Naive thymus-derived CD4-positive, alpha-beta T cell (primary cell): ENCODE data around the gene GOLGA1. TPM values are rescaled to one million over a fixed set of nuclear protein-coding genes. Genes with fewer than 3 reads are reported as not detected.

Source experiments
- ATAC-seq: fragments of 150-1000 bp; cut with Tn5 transposase; 2 replicates; pipeline ENCODE4 v1.10.0; 2021; ENCODE audit warnings: mild to moderate bottlenecking, moderate library complexity
- CTCF ChIA-PET: fragments of 350-600 bp; sonication (Branson Sonifier 250); formaldehyde crosslinking; loops from one replicate; lab custom pipeline; 2021; ENCODE audit warnings: antibody characterized with exemption; lab: Charles Lee
- POLR2A ChIA-PET: fragments of 350-600 bp; sonication (Branson Sonifier 250); formaldehyde crosslinking; loops from one replicate; lab custom pipeline; 2021; ENCODE audit warnings: antibody characterized with exemption, inconsistent platforms; lab: Charles Lee
- DNase-seq, 9 donors: peaks; one replicate each; pipeline versions ENCODE4 v3.0.0 to v3.0.0-alpha.2; 2020 to 2022; ENCODE audit warnings: mixed read lengths in 1 of 9
- H3K27ac ChIP-seq: one replicate; pipeline ENCODE4 v1.7.0; 2013; ENCODE audit warnings: mild to moderate bottlenecking, low read depth, low read length, moderate library complexity
- H3K27me3 ChIP-seq, 2 donors: one replicate each; pipeline ENCODE4 v1.7.0; 2013; ENCODE audit warnings: low read length in 2 of 2, mild to moderate bottlenecking in 2 of 2, moderate library complexity in 2 of 2; ENCODE audit not compliant: control insufficient read depth in 2 of 2, insufficient read depth in 2 of 2
- H3K36me3 ChIP-seq, 3 experiments: 1 replicate in 2 of 3; 2 replicates in 1 of 3; pipeline ENCODE4 v1.7.0; 2013; ENCODE audit warnings: low read length in 3 of 3, mild to moderate bottlenecking in 3 of 3, moderate library complexity in 1 of 3; ENCODE audit not compliant: insufficient read depth in 3 of 3, control insufficient read depth in 2 of 3
- H3K4me1 ChIP-seq, 2 donors: one replicate each; pipeline ENCODE4 v1.7.0; 2013; ENCODE audit warnings: low read length in 2 of 2, mild to moderate bottlenecking in 2 of 2, moderate library complexity in 1 of 2; ENCODE audit not compliant: control insufficient read depth in 2 of 2, insufficient read depth in 2 of 2
- H3K4me3 ChIP-seq: 2 replicates; pipeline ENCODE4 v1.7.0; 2013; ENCODE audit warnings: mild to moderate bottlenecking, low read length
- H3K9me3 ChIP-seq, 3 experiments: 1 replicate in 2 of 3; 2 replicates in 1 of 3; pipeline ENCODE4 v1.7.0; 2013; ENCODE audit warnings: low read length in 3 of 3; ENCODE audit not compliant: control insufficient read depth in 2 of 3
- H3K27ac Mint-ChIP-seq, 9 donors: one replicate each; pipeline ENCODE4 v1.8.0; 2020 to 2022; ENCODE audit warnings: mixed read lengths in 9 of 9, mild to moderate bottlenecking in 8 of 9, moderate library complexity in 5 of 9, inconsistent platforms in 2 of 9
- H3K27me3 Mint-ChIP-seq, 5 donors: one replicate each; pipeline ENCODE4 v1.8.0; 2021 to 2022; ENCODE audit warnings: mixed read lengths in 5 of 5, mild to moderate bottlenecking in 1 of 5
- H3K36me3 Mint-ChIP-seq, 5 donors: one replicate each; pipeline ENCODE4 v1.8.0; 2020 to 2022; ENCODE audit warnings: mixed read lengths in 5 of 5, mild to moderate bottlenecking in 3 of 5, inconsistent platforms in 1 of 5
- H3K4me1 Mint-ChIP-seq, 7 donors: one replicate each; pipeline ENCODE4 v1.8.0; 2020 to 2022; ENCODE audit warnings: mixed read lengths in 7 of 7, mild to moderate bottlenecking in 3 of 7, inconsistent platforms in 1 of 7
- H3K4me3 Mint-ChIP-seq, 10 donors: one replicate each; pipeline ENCODE4 v1.8.0; 2020 to 2022; ENCODE audit warnings: mild to moderate bottlenecking in 10 of 10, mixed read lengths in 10 of 10, moderate library complexity in 6 of 10, inconsistent platforms in 2 of 10
- H3K9me3 Mint-ChIP-seq, 11 donors: one replicate each; pipeline ENCODE4 v1.8.0; 2020 to 2022; ENCODE audit warnings: mixed read lengths in 11 of 11, mild to moderate bottlenecking in 4 of 11, inconsistent platforms in 1 of 11, moderate library complexity in 1 of 11
- intact Hi-C, 2 donors: fragments of 100-400 bp; cut with micrococcal nuclease; formaldehyde crosslinking; loops; one replicate each; pipeline ENCODE4 v1.15.1; 2023
- polyA plus RNA-seq, 2 donors: library from polyadenylated mRNA; unstranded; fragments of 300-500 nt; fragmentation: Illumina TruSeq; gene quantifications; one replicate each; pipeline ENCODE4 v1.2.3, GENCODE V29; 2021
- total RNA-seq, 6 experiments: library from RNA in 5 of 6; stranded (reverse) in 5 of 6; gene quantifications; 1 replicate in 5 of 6; 2 replicates in 1 of 6; pipeline ENCODE4 v1.2.3 and lab custom pipeline; 2021 to 2026

The GOLGA1 gene
- total RNA-seq, result 10 to 100 TPM; 19.6 to 37.8 (median 30.5) TPM
- 1 to 10 TPM; 4.0 to 4.7 TPM for polyA plus RNA-seq
- total RNA-seq (lab: John Stamatoyannopoulos, UW), result 38.5 reads per million, percentile 65 among the genes with 10 or more reads in this experiment

GRCh38 chr9:124940894-124941678, at the start of gene GOLGA1:
Gene GOLGA1 (minus strand): TSS chr9:124941083. CDS start chr9:124938711, 2,372 bp downstream.
- CTCF ChIA-PET, result interaction anchor here (1.1 to 1.5 kb wide), 2 partner anchors 11 to 25 kb away, joined by 6 read pairs; no protein-coding TSS in a partner anchor
- peak within 1 kb of the TSS; percentile 91 to 100 (median 98) for H3K27ac Mint-ChIP-seq

DNA sequence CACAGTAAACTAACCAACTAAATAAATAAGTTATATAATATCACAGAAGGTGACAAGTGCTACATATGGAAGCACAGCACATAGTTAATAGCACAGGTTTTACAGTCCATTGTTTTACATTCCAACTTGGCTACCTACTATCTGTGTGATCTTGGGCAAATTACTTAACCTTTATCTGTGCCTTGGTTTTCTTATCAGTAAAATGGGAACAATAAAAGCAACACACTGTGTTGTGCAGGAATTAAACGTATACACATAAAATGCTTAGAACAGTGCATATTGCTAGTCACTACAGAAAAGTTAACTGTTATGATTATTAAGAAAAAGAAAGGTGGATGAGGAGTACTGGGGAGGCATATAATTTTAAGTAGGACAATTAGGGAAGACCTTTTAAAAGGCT, 42.8 kb upstream of the GOLGA1 start:
- no peaks in the 10 kb centered on the region for H3K9me3 Mint-ChIP-seq
- CTCF ChIA-PET, result no interaction called here
- no peaks in the 10 kb centered on the region for H3K4me1 Mint-ChIP-seq
- no peak overlapping the region for H3K4me3 Mint-ChIP-seq
- intact Hi-C loops, result loop anchor here in 1 of 2 donors (5.0 kb wide), 1 partner anchor 41 kb away; the partner anchor contains the start of gene GOLGA1
- peak overlapping the region in 1 of 9 donors; percentile 69 for H3K27ac Mint-ChIP-seq
- POLR2A ChIA-PET, result no interaction called here
- no peak for DNase-seq
- H3K9me3 ChIP-seq, result no peaks in the 10 kb centered on the region
- no peak overlapping the region for H3K4me3 ChIP-seq
- no peaks in the 10 kb centered on the region for H3K27me3 ChIP-seq
- H3K4me1 ChIP-seq, result no peaks in the 10 kb centered on the region
- no peak overlapping the region for H3K27ac ChIP-seq
- H3K27me3 Mint-ChIP-seq, result no peaks in the 10 kb centered on the region
- H3K36me3 ChIP-seq, result peaks cover 0 to 23% (median 0%) of the 10 kb centered on the region in 3 experiments
- peaks cover 12 to 44% (median 31%) of the 10 kb centered on the region in 5 donors for H3K36me3 Mint-ChIP-seq
- no peak for ATAC-seq

More at GRCh38 chr9:124940894-124941678, at the start of gene GOLGA1:
- Mint-ChIP-seq H3K9me3 (peaks cover 0 to 9% (median 0%) of the 10 kb centered on the region in 11 donors), H3K27me3 (no peaks in the 10 kb centered on the region), H3K36me3 (peaks cover 2 to 22% (median 13%) of the 10 kb centered on the region in 5 donors), H3K4me1 (peaks cover 16 to 43% (median 35%) of the 10 kb centered on the region in 7 donors), H3K4me3 (peak within 1 kb of the TSS; percentile 80 to 99 (median 92))
- H3K4me3 ChIP-seq, result peak within 1 kb of the TSS; percentile 90
- H3K27ac ChIP-seq, result peak within 1 kb of the TSS; percentile 95
- ATAC-seq, result peak; percentile 93
- POLR2A ChIA-PET, result interaction anchor here (0.6 to 1.6 kb wide), 20 partner anchors 9 to 301 kb away, joined by 3 to 55 read pairs (median 4); partner anchors contain the start of genes ARPC5L, HSPA5, RPL35 and SCAI
- H3K36me3 ChIP-seq, result peaks cover 0 to 6% (median 0%) of the 10 kb centered on the region in 3 experiments
- H3K4me1 ChIP-seq, result peaks cover 8% of the 10 kb centered on the region in 2 donors
- DNase-seq, result peak; percentile 90 to 96 (median 94)
- intact Hi-C loops, result loop anchor here (1.0 to 10.0 kb wide), 17 partner anchors 24 to 1006 kb away; partner anchors contain the start of genes GAPVD1 (in 2 of the 2), HSPA5 (in 2 of the 2), SCAI (in 2 of the 2) and ARPC5L (in 1 of the 2)
- H3K9me3 ChIP-seq, result no peaks in the 10 kb centered on the region
- H3K27me3 ChIP-seq, result no peaks in the 10 kb centered on the region

DNA sequence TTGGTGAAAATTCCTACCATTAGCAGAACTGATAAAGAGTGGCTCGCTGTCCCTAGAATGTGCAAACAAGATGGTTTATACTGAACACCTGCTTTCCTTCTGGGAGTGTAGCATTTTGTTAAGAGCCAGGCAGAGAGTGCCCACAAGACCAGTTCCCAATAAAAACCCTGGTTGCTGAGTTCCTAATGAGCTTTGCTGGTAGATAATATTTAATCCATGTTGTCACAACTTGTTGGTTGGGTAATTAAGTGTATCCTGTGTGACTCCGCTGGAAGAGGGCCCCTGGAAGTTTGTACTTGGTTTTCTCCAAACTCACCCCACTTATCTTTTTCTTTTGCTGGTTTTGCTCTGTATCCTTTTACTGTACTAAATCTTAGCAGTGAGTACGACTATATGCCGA, 39.5 kb upstream of the GOLGA1 start:
- Mint-ChIP-seq H3K9me3 (no peaks in the 10 kb centered on the region), H3K27me3 (no peaks in the 10 kb centered on the region), H3K27ac (peak overlapping the region in 1 of 9 donors; percentile 56), H3K36me3 (peaks cover 7 to 32% (median 26%) of the 10 kb centered on the region in 5 donors), H3K4me1 (no peaks in the 10 kb centered on the region), H3K4me3 (no peak overlapping the region)
- no peak overlapping the region for H3K4me3 ChIP-seq
- no peak for ATAC-seq
- ChIA-PET CTCF (no interaction called here), POLR2A (interaction anchor here (0.7 kb wide), 1 partner anchor 14 kb away, joined by 3 read pairs; no protein-coding TSS in a partner anchor)
- H3K9me3 ChIP-seq, result no peaks in the 10 kb centered on the region
- peaks cover 0 to 27% (median 0%) of the 10 kb centered on the region in 3 experiments for H3K36me3 ChIP-seq
- intact Hi-C loops, result loop anchor here in 1 of 2 donors (5.0 kb wide), 1 partner anchor 38 kb away; the partner anchor contains the start of gene GOLGA1
- H3K4me1 ChIP-seq, result no peaks in the 10 kb centered on the region
- no peaks in the 10 kb centered on the region for H3K27me3 ChIP-seq
- H3K27ac ChIP-seq, result no peak overlapping the region
- DNase-seq, result no peak

DNA sequence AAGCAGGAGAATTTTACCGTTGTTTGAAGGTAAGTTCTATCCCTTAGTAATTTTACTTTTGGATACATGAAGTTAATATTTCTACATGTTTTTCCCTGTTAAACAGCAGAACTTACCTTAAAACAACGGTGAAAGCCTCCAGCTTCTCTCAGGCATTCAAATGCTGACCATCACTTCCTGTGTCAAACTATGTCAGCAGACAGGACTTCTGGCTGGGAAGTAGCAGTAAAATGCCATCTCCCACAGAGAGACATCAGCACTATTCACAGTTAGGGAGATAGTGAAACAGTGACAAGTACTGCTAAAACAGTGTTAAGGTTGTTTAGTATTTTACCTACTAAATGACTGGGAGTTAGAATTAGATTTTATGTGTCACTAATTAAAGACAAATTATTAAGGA, 34.2 kb upstream of the GOLGA1 start:
- Histone ChIP-seq H3K27ac (no peak overlapping the region), H3K9me3 (no peaks in the 10 kb centered on the region), H3K4me1 (no peaks in the 10 kb centered on the region), H3K4me3 (no peak overlapping the region), H3K27me3 (no peaks in the 10 kb centered on the region), H3K36me3 (peaks cover 0 to 24% (median 0%) of the 10 kb centered on the region in 3 experiments)
- H3K9me3 Mint-ChIP-seq, result no peaks in the 10 kb centered on the region
- DNase-seq (no peak), ATAC-seq (no peak)
- H3K27me3 Mint-ChIP-seq, result no peaks in the 10 kb centered on the region
- ChIA-PET POLR2A (no interaction called here), CTCF (no interaction called here)
- H3K27ac Mint-ChIP-seq, result peak overlapping the region in 1 of 9 donors; percentile 21
- peaks cover 4 to 46% (median 23%) of the 10 kb centered on the region in 5 donors for H3K36me3 Mint-ChIP-seq
- intact Hi-C loops, result no loop called here
- peaks cover 0 to 2% (median 0%) of the 10 kb centered on the region in 7 donors for H3K4me1 Mint-ChIP-seq
- no peak overlapping the region for H3K4me3 Mint-ChIP-seq

GRCh38 chr9:124973807-124974206, 32.9 kb upstream of the GOLGA1 start:
- DNase-seq (no peak), ATAC-seq (no peak)
- Mint-ChIP-seq H3K36me3 (peaks cover 4 to 46% (median 25%) of the 10 kb centered on the region in 5 donors), H3K4me3 (no peak overlapping the region), H3K27ac (peak overlapping the region in 4 of 9 donors; percentile 15 to 58 (median 43)), H3K4me1 (peaks cover 0 to 2% (median 0%) of the 10 kb centered on the region in 7 donors), H3K9me3 (no peaks in the 10 kb centered on the region), H3K27me3 (no peaks in the 10 kb centered on the region)
- no peaks in the 10 kb centered on the region for H3K4me1 ChIP-seq
- H3K4me3 ChIP-seq, result no peak overlapping the region
- H3K27ac ChIP-seq, result no peak overlapping the region
- H3K27me3 ChIP-seq, result no peaks in the 10 kb centered on the region
- ChIA-PET CTCF (no interaction called here), POLR2A (interaction anchor here (0.6 to 1.2 kb wide), 3 partner anchors 8 to 1358 kb away, joined by 4 to 13 read pairs (median 6); no protein-coding TSS in a partner anchor)
- no peaks in the 10 kb centered on the region for H3K9me3 ChIP-seq
- peaks cover 0 to 29% (median 0%) of the 10 kb centered on the region in 3 experiments for H3K36me3 ChIP-seq
- intact Hi-C loops, result no loop called here

DNA sequence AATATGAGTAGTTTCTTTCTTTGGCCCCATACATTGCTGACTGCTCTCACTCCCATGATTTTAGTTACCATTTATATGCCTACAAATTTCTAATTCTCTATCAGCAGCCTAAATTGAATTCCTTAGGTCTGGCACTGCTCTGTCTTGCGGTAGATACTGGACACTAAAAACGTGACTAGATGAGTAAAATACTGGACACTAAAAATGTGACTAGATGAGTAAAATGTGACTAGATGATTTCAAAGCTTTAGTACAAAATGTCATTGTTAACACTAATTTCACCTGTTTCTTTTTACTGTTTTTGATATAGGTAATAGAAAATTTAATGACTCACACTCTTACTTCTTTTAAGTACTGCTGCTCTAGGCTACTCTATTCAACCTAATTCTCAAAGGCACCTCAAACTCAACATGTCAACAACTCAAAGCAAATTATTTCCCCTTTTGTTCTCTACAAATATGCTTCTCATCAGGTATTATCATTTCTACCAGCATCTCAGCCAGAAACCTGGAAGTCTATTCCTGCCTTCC, 31.4 kb upstream of the GOLGA1 start:
- Mint-ChIP-seq H3K9me3 (no peaks in the 10 kb centered on the region), H3K4me3 (no peak overlapping the region), H3K36me3 (peaks cover 4 to 52% (median 22%) of the 10 kb centered on the region in 5 donors), H3K4me1 (peaks cover 2 to 9% (median 8%) of the 10 kb centered on the region in 7 donors), H3K27ac (peak overlapping the region in 7 of 9 donors; percentile 5 to 63 (median 33)), H3K27me3 (no peaks in the 10 kb centered on the region)
- ATAC-seq (no peak), DNase-seq (no peak)
- Histone ChIP-seq H3K4me3 (no peak overlapping the region), H3K9me3 (no peaks in the 10 kb centered on the region), H3K27me3 (no peaks in the 10 kb centered on the region), H3K27ac (no peak overlapping the region), H3K36me3 (peaks cover 0 to 25% (median 0%) of the 10 kb centered on the region in 3 experiments), H3K4me1 (no peaks in the 10 kb centered on the region)
- intact Hi-C loops, result no loop called here
- POLR2A ChIA-PET, result interaction anchor here (0.7 to 0.9 kb wide), 2 partner anchors 29 to 31 kb away, joined by 3 to 6 read pairs; partner anchors contain the start of gene GOLGA1
- CTCF ChIA-PET, result no interaction called here
